ENCODE data around the gene HSPA6. TPM values are rescaled to one million over a fixed set of nuclear protein-coding genes. Genes with fewer than 3 reads are reported as not detected.
A peak's percentile ranks its signal among the peaks of the same experiment; 100 is the strongest.
"Not testable (repeated sequence)": the region's sequence is repeated elsewhere in the genome, so short reads cannot be mapped to it uniquely, and the experiment has no call there.

The HSPA6 gene
- total RNA-seq, 1 donor from 2014 or later, result 13.0 TPM

DNA sequence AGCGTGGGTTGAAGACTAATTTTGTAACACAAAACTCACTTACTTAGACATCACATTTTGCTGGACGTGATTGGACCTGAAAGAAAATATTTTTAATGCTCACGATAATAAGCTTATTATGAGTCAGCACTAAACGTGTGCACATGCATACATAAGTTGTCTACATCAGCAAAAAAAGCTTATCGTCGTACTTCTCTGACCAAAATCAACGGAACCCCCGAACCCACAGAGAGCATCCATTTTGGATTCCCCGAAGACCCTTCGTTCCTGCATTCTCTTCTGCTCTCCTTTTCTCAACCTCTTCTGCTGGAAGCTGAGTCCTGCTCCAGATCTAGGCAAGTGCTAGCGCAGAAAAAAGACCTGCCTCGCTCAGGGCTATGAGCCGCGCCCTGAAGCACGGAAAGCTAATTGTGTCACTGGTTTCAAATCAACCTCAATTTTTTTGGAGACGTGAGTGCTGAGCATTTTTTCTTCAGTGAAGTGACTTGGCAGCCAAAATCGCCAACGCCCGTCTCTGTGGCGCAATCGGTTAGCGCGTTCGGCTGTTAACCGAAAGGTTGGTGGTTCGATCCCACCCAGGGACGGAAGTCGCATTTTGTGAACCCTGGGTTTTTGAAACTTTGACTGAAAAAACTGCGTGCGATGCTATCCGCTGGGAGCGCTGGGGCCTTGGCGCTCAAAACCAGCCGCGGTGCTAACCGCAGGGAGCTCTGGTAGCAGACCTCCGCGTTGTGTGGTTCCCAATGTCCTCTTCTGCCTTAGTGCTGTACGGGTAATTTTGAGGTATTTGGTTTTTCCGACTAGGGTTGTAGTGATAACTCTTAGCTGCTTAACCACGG lies 15.6 kb downstream of the HSPA6 start:
- ATAC-seq (peak; percentile 76 to 84), DNase-seq (peak; percentile 80)
- Histone ChIP-seq H3K27ac (peak overlapping the region; percentile 74), H3K4me3 (peak overlapping the region; percentile 56), H3K4me1 (peaks cover 12% of the 10 kb centered on the region)
- intact Hi-C loops (cut with DNase I); H3K27me3 ChIP-seq (ENCODE audit: low read depth); H3K9me3 ChIP-seq; H3K36me3 ChIP-seq: not testable (repeated sequence)
- TF ChIP-seq, protein P1, sequence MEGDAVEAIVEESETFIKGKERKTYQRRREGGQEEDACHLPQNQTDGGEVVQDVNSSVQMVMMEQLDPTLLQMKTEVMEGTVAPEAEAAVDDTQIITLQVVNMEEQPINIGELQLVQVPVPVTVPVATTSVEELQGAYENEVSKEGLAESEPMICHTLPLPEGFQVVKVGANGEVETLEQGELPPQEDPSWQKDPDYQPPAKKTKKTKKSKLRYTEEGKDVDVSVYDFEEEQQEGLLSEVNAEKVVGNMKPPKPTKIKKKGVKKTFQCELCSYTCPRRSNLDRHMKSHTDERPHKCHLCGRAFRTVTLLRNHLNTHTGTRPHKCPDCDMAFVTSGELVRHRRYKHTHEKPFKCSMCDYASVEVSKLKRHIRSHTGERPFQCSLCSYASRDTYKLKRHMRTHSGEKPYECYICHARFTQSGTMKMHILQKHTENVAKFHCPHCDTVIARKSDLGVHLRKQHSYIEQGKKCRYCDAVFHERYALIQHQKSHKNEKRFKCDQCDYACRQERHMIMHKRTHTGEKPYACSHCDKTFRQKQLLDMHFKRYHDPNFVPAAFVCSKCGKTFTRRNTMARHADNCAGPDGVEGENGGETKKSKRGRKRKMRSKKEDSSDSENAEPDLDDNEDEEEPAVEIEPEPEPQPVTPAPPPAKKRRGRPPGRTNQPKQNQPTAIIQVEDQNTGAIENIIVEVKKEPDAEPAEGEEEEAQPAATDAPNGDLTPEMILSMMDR (IDR thresholded peaks at IDR 0.05), result peak; percentile 10

DNA sequence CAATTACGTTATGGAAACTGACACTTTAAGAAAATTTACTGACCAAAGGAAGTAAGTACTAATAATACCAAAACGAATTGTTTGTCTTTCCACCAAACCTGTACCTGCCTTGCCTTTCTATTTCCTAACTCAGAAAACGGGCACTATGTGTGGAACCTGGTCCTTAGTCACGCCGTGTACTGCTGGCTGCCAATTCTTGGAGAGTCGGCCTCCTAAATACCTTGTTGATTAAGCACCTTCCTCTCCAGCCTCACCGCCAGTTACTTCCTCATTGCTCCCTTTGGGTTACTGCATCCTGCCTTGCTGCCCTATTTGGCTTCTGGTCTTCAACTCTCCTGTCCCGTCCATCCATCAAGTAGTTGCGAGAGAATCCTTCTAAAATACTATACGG lies 16.2 kb downstream of the HSPA6 start:
- intact Hi-C loops (cut with DNase I); H3K36me3 ChIP-seq; DNase-seq; H3K9me3 ChIP-seq; H3K27me3 ChIP-seq (ENCODE audit: low read depth): not testable (repeated sequence)
- H3K4me3 ChIP-seq, result peak overlapping the region; percentile 56
- H3K27ac ChIP-seq, result peak overlapping the region; percentile 74
- ATAC-seq, result peak; percentile 37 to 50
- peaks cover 12% of the 10 kb centered on the region for H3K4me1 ChIP-seq

DNA sequence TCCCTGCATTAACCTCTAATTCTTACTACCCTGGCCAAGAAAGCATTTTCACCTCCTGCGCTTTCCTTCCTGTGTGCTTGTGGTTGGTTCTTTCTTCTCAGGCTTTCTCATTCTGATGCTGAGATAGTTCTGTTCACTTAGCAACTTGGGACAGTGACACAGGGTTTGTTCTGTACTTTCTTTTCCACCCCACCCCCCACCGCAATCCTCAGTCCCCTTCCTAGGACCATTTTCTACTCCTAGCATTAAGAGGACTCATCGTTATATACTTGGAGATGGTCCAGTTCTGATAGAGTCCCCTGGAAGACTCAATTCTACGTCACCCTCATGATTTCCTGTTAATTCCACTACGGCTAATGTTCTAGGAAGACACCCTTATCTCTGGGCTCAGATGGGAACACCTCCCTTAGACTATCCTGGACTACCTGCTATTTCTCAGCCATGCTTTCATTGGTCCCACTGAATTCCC lies 17.8 kb downstream of the HSPA6 start:
- peaks cover 12% of the 10 kb centered on the region for H3K4me1 ChIP-seq
- intact Hi-C loops (cut with DNase I); H3K27ac ChIP-seq; H3K9me3 ChIP-seq; DNase-seq; H3K36me3 ChIP-seq; H3K27me3 ChIP-seq (ENCODE audit: low read depth); H3K4me3 ChIP-seq: not testable (repeated sequence)
- peak in 1 of 2 donors; percentile 26 for ATAC-seq

DNA sequence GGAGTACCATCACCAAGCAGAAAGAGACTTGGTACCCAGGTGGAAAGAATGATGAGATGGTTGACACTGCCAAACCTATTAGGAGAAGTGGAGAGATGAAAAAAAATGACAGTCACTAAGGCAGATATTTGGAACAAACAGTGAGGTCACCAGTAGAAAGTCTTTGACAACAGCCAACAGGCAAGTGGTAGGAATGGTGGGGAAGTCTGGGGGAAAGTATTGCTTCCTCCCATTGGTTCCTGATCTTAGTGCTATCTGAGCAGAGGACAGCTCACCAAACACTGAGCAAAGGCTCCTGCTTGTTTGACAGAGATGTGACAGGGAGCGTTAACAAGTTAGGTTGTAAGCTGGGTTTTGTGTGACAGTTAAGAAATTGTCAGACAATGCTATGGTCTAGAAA lies 18.8 kb downstream of the HSPA6 start:
- H3K27me3 ChIP-seq (ENCODE audit: low read depth); intact Hi-C loops (cut with DNase I); H3K9me3 ChIP-seq; H3K36me3 ChIP-seq; H3K27ac ChIP-seq; H3K4me3 ChIP-seq; ATAC-seq; DNase-seq: not testable (repeated sequence)
- H3K4me1 ChIP-seq, result peaks cover 12% of the 10 kb centered on the region

DNA sequence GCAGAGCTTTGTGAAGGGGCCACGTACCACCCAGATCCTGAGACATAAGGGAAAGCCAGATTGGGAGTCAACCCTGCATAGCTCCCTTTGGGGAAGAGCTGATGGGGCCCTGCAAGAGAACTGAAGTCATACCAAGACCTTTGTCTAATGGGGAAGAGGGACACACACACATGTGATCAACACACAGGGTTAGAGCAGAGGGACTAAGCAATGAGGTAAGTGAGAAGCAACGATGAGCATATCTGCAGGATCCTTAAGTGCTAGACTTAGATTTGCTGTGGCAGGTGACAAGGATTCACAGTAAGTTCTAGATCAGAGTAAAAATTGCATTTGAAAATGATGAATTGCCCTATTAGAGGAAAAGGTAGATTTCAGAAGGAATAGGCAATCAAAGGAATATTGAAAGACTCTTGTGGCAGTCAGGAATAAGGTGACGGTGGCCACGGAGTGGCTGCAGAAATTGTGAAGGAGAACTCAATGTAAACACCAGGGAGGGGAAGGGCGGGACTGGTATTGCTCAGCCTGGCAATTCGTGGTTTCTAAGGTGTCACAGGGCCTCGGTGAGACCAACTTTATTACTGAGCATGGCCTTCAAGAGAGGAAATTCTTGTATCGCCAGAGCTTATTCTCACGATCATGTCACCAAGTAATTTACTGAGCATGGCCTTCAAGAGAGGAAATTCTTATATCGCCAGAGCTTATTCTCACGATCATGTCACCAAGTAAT lies 20.8 kb downstream of the HSPA6 start:
- H3K27me3 ChIP-seq (ENCODE audit: low read depth); H3K27ac ChIP-seq; H3K9me3 ChIP-seq; DNase-seq; intact Hi-C loops (cut with DNase I); H3K36me3 ChIP-seq; ATAC-seq: not testable (repeated sequence)
- Histone ChIP-seq H3K4me3 (peak overlapping the region; percentile 31), H3K4me1 (peaks cover 12% of the 10 kb centered on the region)

DNA sequence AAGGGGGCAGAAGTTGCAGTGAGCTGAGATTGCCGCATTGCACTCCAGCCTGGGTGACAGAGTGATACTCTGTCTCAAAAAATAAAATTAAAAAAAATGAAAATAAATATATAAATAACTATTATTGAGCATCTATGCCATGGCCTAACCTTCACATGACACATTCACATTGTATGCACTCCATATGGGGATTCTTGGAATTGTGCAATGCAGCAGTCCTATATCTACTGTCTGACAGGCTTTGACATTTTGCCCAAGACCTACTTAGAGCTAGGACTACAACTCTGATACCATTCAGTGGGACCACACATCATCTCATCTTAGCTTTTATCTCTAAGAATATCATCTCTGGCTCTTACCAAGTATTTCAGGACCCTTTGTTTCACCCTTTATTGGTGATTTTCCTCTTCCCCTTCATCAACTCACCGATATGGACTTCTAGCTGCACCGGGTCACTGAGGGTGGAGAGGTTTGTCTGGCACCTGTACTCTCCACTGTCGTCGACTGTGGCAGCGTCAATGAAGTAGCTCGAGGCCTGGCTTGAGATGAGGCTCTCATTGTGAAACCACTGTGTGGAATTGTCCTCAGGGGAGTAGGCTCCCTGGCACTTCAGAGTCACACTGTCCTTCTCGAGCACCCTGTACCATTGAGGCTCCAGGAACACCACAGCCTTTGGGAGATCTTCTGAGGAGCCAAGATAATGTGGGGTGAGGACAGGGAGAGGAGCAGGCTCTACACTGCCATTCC lies 23.8 kb downstream of the HSPA6 start:
- H3K27ac ChIP-seq, DNase-seq: not testable (repeated sequence)
- peak overlapping the region; percentile 31 for H3K4me3 ChIP-seq

DNA sequence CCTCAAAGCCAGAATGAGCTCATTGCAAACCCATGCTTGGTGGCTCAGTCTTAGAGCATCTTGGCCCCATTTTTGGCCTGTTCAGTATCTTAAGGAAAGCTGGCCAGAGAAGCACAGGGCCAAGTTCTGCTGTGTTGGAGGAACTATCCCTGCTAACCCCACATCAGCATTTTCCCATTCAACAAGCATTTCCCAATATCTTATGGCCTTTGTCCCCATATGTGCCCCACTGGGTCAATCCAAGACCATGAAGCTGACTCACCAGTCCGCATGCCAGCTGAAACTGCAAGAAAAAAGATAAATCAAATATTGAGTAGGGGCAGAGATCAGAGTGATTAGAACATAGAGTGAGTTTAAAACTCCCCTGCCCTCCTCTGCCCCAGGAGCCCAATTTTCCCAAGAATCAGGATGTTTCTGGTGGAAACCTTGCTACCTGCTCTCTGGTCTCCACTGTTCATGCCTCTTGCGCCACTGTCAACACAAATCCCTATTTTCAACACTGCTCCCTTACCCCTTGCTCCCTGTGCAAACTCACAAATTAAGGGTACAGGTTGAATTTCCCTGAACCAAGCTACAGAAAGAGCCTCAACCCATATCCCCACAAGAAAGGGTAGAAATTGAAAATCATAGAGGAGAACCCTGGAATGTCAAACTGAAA lies 24.5 kb downstream of the HSPA6 start:
- DNase-seq; H3K36me3 ChIP-seq; H3K27me3 ChIP-seq (ENCODE audit: low read depth); intact Hi-C loops (cut with DNase I); H3K9me3 ChIP-seq; H3K4me1 ChIP-seq: not testable (repeated sequence)
- peak overlapping the region; percentile 58 for H3K27ac ChIP-seq
- H3K4me3 ChIP-seq, result peak overlapping the region; percentile 23
- ATAC-seq, result peak; percentile 70 to 72

More for the DNA sequence above, 23.8 kb downstream of the HSPA6 start:
- intact Hi-C loops (cut with DNase I); H3K36me3 ChIP-seq; H3K27me3 ChIP-seq (ENCODE audit: low read depth); ATAC-seq; H3K4me1 ChIP-seq; H3K9me3 ChIP-seq: not testable (repeated sequence)

DNA sequence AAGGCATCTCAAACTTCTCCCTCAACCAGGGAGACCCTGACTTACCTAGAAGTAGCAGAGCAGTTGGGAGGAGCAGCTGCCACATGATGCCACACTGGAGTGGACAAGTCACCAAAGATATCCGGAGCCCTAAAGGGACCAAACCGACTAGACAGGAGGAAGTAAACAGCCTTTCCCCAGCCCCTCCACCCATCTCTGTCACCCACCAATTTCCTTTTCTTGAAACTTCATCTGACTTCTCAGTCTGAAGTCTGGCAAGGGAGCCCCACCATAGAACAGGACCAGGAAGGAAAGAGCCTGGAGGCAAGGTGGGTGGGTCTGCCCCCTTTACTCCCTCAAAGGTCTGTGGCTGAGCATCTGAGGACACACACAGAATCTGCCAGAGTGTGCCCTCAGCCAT lies 25.3 kb downstream of the HSPA6 start, which contains the start of gene FCGR3A:
TSS of gene FCGR3A (minus strand) at position 167 of the 400 bp plus-strand sequence. CDS start at position 85, 82 bp downstream.
- H3K27ac ChIP-seq, result peak within 1 kb of the TSS; percentile 58
- intact Hi-C loops (cut with DNase I), result no loop called here
- no peaks in the 10 kb centered on the region for H3K9me3 ChIP-seq
- H3K4me3 ChIP-seq, result peak within 1 kb of the TSS; percentile 23
- H3K4me1 ChIP-seq, result no peaks in the 10 kb centered on the region
- H3K27me3 ChIP-seq (ENCODE audit: low read depth), result no peaks in the 10 kb centered on the region
- no peaks in the 10 kb centered on the region for H3K36me3 ChIP-seq
- DNase-seq (no peak), ATAC-seq (peak; percentile 39 to 46)
- TF ChIP-seq, protein P1 (IDR thresholded peaks at IDR 0.05), result no peak

DNA sequence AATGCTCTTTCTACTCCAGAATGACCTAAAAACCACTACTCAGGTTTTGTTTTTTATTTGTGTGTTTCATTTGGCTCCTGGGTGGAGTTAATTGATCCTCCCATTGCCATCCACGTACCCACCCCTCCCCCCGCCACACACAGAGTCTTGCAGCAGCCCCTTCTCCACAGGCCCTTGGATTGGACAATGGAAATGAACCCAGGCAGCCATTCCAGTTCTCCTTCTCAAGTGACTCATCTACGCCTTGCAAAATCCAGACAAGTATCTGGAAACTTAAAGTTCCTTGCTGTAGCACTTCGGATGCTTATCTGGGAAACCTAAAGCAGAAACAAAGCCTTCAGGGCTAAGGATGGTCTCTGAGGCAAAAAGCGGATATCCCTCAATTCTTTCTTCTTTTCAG lies 26.6 kb downstream of the HSPA6 start:
- DNase-seq; H3K9me3 ChIP-seq; H3K27ac ChIP-seq; H3K27me3 ChIP-seq (ENCODE audit: low read depth); intact Hi-C loops (cut with DNase I); H3K36me3 ChIP-seq; H3K4me3 ChIP-seq; H3K4me1 ChIP-seq: not testable (repeated sequence)
- ATAC-seq, result peak in 1 of 2 donors; percentile 25

DNA sequence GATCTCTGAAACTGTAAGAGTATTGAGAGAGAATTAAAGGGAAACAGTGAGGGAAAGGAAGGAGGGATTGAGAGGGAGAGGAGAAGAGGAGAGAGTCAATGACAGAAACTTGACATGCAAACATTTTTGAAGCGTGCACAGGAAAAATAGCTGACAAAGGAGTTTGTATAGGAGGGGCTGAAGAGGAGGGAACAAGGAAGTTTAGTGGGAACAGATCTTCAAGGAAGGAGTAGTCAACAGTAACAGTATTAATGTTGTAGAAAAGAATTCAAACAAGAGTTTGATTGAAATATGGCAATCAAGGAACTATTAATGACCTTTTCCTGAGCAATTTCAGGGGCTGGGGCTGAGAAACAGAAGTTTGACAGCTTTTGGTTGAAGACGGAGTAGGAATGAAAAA lies 29.3 kb downstream of the HSPA6 start:
- ATAC-seq; H3K4me1 ChIP-seq; H3K9me3 ChIP-seq; H3K36me3 ChIP-seq; H3K4me3 ChIP-seq; DNase-seq; H3K27me3 ChIP-seq (ENCODE audit: low read depth); intact Hi-C loops (cut with DNase I); H3K27ac ChIP-seq: not testable (repeated sequence)

All from lower lobe of right lung (tissue), 2 donors.